Central memory CD4-positive, alpha-beta T cell (primary cell): ENCODE results near the gene TATDN2.
"Not testable (repeated sequence)": the region's sequence is repeated elsewhere in the genome, so short reads cannot be mapped to it uniquely, and the experiment has no call there.

Experiments used
- DNase-seq: peaks from one replicate; pipeline ENCODE4 v3.0.0; 2022

Gene TATDN2

DNA sequence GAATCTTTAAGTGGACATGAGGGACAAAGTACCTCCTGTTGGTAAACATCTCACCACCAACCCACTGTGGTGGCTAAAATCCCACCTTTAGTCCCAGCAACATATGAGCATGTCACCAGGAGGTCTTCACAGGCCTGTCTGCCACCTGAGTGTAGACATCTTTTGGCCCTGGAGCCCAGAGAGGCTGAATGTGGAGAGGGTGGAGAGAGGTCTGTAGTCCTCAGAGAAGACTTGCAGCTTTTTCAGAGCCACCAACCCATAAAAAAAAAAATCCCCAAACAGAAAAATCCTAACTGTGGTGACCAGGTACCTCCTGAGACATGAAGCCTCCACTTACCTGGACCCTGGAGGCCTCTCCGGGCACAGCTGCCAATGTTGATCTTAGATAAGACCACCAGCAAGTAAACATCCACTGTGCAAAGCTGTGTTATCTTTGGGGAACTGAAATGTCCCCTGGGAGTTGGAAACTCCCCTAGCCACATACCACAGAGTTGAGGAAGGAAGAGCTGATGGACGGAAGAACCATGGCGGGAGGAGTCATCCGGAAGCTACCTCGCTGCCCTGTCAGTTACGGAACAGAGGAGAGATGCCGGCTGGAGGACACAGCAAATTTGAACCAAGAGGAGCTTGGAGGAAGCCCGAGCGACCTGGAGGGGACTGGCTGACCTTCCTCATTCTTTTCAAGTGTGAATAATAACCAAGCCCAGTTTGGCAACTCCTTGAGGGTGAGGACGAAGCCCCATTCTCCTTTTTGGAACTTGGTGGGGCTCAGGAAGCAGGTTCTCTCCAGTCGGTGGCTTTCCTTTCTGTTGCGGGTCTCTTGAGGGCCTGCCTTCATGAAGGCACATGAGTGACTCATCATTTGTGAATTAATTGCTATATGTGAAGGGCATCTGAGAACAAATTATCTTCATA, 44.5 kb downstream of the TATDN2 start, which contains the start of gene GHRL:
TSS of gene GHRL (minus strand) at position 443 of the 915 bp plus-strand sequence. CDS start 2,767 bp downstream, outside the sequence.
- DNase-seq = no peak

DNA sequence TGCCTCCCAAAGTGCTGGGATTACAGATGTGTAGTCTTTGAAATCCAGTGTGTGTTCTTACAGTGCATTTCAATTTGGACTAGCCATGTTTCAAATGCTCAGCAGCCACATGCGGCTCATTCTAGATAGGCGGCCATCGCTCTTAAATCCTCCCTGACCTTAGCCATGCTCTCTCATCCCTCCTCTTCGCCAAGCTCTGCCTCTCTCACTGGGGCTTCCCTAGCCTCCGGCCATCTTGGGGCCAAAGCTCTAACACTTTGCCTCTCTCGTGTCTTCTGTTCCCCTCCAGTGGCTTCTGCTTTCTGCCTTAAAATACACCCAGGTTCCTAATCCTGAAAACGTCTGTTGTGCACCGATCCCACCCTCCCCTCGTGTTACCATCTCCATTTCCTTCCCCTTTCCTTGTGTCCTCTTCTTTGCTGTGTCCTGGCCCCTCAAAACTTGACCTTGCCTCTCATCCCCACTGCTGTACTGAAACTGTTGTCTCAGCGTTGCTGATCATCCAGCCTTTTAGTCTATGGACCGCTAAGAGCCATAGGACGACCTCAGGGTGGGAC, 45.8 kb downstream of the TATDN2 start:
- no peak for DNase-seq

DNA sequence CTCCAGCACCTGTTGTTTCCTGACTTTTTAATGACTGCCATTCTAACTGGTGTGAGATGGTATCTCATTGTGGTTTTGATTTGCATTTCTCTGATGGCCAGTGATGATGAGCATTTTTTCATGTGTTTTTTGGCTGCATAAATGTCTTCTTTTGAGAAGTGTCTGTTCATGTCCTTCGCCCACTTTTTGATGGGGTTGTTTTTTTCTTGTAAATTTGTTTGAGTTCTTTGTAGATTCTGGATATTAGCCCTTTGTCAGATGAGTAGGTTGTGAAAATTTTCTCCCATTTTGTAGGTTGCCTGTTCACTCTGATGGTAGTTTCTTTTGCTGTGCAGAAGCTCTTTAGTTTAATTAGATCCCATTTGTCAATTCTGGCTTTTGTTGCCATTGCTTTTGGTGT, 49.8 kb downstream of the TATDN2 start:
- DNase-seq = not testable (repeated sequence)

DNA sequence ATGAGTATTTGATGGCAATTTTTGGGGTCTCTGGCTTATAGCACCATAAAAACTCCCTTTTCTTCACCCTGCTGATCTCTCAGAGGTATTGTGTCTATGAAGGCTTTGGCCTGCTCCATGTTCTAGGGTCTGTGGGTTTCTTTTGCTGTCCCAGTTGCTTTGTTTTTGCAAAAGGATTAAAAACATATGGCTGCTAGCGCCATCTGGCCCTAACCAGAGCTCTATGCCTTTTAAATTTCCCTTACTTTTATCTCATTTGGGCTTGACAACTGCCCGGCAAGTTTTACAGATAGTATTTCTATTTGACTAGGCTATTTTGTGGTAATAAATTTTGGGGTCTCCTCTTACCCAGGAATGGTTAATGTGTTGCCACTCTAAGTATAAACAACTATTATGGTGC, 50.9 kb downstream of the TATDN2 start:
- no peak for DNase-seq

DNA sequence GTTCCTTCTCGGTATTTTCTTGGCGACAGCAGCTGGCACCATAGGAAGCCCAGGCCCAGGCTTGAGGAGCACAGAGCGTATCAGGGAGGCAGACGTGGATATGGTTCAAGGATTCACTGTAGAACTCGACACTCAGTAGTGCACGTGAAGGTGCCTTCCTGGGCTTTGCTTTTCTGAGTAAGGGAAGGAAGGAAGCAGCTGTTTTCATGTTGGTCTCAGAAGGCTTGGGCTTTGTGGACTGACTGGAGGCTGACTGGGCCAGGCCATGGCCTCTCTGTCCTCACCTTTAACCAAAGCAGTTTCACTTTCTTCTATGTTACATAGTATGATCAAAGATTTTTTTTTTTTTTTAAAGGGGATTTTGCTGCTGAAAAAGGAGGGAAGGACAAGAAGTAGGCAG, 51.4 kb downstream of the TATDN2 start:
- no peak for DNase-seq

DNA sequence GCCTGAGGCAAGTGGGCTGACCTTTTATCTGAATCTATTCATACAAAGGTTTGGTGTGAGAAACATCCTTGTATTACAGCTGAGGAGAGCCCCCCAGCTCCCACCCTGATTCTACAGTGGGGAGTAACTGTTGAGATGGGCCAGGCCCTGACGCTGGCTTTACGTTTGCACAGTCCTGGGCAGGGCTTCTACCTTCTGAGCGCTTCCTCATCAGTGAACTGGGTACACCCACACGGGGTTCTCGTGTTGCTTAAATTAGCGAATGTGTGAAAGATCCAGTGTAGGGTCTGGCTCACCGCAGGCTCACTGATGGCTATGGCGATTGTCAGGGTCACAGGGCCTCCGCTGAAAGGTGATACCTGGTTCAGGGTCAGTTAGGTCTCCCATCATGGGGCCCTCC, 51.8 kb downstream of the TATDN2 start:
- no peak for DNase-seq

DNA sequence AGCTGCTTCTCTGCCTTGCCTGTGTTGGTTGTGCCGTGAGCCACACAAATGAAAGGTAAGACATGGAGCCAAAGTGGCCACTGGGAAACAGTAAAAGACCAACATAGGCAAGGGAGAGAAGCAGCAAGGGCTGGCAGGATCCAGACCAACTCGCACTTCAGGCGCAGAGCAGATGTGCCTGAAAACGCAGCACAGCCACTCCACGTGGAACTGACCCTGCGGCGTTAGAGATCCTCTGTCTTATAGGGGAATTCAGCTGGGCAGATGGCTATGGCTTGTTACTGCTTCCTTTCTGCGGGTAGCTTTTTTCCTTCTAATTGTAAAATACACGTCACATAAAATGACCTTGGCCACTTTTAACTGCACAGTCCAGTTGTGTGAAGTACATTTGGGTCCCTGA, 54.8 kb downstream of the TATDN2 start:
- no peak for DNase-seq

DNA sequence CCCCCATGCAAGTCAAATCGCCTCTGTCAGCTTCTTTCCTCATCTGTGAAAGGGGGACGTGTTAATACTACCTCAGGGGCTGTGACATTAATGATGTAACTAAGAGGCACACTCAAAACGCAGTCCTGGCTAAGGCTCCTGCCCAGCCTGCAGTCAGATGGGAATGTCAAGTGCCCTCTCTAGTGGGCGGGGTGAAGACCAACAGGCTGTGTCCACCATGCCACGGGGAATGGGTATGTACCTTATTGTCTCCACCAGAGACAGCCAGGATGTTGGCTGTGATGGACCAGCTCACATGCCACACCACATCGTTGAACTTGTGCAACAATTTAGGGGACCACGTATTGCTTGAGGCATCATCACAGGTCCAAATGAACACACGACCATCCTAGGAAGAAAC, 55.5 kb downstream of the TATDN2 start:
- DNase-seq = no peak

DNA sequence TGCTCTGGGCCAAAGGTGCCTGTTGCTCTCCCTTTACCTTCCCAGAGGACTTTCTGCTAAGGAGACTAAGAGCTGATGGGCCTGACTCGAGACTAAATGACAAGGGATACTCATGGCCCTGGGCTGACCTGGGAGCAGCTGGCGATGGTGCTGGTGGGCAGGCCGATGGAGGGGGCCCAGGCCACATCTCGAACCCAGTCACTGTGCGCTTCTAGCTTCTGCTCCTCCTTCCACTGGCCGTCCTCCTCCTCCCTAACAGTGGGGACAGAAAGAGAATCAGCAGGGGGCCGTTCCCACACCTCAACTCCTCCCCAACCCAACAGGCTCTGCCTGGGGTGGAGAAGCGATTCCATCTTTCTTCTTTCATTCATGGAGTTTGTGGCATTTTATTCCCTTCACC, 56.6 kb downstream of the TATDN2 start:
- no peak for DNase-seq

DNA sequence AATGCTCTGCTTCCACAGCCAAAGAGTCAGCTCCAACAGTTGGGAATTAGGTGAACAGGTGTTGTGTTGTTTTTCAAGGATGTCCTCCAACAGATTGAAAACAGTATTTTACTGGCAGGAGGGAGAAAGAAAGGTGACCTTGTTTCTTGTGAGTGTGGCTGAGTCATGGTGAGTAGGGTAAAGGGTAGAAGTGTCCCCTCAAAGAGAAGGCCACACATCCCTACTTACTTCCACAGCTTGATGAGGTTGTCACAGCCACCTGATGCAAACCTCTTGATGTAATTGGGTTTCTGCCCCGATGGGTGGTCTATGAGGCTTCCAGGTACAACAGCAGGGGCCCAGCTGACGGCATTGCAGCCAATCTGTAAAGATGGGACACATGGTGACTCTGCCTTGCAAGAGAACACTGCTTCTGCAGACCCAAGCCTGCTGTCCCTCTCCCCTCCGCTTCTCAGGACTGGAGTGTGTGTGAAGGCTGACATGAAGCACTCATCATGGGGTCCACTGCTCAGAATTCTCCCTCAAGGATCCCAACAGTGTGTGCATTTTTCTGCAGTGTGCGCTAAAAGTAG, 57.2 kb downstream of the TATDN2 start:
- no peak for DNase-seq

DNA sequence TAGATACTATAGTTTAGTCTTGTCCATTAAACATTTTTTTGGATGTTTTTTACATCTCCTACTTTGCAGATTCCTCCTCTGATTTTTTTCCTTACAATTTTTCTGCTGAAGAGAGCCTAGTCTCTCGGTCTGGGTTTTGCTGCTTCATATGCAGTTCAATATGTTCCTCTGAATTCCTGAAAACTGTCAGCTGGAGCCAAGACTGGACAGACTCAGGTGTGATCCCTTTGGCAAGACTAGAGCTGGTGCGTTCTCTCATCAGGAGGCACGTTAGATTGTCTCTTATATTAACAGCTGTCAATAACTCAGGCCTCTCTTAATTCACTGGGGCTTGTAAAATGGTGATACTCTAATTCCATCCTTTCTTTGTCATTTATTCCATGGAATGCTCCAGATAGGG, 57.9 kb downstream of the TATDN2 start:
- no peak for DNase-seq

DNA sequence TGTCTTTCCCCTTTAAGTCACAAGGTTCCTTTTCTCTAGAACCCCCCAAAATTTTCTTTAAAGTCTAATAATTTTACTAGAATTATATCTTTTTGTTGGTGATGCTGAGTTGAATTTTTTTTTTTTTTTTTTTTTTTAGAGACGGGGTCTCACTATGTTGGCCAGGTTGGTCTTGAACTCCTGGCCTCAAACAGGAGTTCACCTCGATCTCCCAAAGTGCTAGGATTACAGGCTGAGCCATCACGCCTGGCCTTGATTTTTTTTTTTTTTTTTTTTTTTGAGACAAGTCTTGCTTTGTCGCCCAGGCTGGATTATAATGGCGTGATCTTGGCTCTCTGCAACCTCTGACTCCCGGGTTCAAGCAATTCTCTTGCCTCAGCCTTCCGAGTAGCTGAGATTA, 60.4 kb downstream of the TATDN2 start:
- no peak for DNase-seq

DNA sequence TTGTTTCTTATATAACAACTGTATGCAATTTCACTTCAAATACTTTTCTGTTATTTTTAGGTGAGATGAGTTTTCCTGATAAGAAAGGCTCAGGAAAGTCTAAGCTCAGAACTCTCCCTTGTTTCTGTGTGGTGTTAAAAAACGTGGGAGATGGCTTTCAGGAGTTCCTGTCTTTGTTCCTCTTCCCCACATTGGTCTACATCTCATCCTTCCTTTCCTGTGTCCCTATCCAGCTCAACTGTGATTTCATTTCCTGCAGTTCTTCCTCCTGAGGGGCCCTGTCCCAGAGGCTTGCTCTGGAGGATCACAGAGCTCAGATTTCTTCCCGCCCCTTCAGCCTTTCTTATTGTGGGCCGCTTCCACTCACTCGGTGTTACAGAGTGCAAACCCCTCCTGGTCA, 61.5 kb downstream of the TATDN2 start:
- no peak for DNase-seq

DNA sequence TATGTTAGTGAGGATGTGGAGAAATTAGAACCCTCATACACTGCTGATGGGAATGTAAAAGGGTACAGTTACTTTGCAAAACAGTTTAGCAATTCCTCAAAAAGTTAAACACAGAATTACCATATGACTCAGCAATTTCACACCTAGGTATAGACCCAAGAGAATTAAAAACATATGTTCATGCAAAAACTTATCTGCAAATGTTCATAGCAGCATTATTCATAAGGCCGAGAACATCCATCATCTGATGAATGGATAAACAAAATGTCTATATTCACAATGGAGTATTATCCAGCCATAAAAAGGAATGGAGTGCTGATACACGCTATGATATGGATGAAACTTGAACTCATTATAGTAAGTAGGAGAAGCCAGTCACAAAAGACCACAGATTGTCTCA, 62.3 kb downstream of the TATDN2 start:
- DNase-seq = no peak

DNA sequence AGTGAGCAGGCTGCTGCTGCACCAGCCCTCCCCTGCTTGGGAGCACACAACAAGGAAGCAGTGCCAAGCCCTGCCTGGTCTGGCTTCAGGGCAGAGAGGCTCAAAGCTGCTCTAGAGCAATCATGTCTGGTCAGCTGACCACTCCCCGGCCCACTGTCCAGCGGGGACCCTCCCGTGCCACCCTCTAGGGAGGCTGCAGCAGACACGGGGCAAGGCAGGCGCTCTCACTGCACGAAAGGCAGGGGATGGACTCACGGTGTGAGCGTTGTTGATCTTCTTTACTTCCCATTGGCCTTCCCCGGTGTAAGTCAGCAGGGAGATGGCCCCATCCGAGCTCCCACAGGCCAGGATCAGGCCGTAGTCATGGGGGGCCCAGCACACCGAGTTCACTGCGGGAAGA, 63.5 kb downstream of the TATDN2 start:
- DNase-seq = no peak

DNA sequence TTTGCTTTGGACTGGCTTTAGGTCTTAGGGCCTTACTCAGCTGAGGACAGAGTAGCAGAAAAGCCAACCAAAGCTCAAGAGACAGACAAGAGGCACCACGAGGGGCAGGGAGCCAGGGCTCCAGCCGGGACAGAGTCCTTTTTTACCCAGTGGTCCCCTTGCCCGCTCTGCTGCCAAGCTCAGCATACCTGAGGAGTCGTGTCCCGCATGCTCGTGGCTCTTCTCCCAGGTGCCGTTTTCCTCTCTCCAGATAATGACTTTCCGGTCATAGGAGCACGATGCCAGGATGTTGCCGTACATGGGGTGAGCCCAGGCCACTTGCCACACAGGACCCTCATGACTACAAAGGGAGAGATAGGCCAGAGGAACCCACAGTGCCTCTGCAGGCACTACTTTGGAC, 64.1 kb downstream of the TATDN2 start:
- no peak for DNase-seq

DNA sequence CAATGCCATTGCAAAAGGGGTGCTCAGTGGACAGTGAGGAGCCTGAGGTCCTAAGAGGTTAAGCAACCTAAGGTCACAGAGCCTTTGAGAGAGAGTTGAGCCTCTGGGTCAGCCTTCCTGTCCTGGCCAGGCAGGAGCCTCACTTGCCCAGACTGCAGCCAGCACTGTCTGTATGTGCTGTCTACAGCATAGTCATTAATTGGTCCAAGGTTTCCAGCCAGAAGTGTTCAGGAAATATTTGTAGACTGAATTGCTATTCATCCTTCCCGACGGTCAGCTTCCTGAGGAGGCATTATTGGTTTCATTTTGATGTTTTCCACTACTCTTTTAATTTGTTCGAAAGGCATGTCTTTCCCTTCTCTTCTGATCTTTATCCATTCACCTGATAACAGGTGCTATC, 64.6 kb downstream of the TATDN2 start:
- no peak for DNase-seq

DNA sequence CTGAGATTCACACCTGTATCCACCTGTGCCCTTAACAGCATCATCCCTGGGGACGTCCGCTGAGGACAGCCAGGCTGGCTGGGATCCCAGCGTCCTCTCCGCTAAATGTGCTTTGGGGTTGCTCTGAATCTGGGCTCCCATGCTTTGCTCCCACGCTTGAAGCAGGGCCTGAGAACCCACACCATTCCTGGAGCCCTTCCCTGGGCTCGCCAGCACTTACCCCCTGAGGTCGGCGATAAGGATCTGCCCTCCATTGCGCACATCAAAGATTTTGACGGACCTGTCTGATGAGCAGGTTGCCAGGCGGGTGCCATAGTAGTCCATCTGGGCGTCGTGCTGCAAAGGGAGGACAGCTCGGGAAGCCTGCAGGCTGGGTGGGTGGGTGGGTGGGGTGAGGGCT, 66.8 kb downstream of the TATDN2 start:
- no peak for DNase-seq

DNA sequence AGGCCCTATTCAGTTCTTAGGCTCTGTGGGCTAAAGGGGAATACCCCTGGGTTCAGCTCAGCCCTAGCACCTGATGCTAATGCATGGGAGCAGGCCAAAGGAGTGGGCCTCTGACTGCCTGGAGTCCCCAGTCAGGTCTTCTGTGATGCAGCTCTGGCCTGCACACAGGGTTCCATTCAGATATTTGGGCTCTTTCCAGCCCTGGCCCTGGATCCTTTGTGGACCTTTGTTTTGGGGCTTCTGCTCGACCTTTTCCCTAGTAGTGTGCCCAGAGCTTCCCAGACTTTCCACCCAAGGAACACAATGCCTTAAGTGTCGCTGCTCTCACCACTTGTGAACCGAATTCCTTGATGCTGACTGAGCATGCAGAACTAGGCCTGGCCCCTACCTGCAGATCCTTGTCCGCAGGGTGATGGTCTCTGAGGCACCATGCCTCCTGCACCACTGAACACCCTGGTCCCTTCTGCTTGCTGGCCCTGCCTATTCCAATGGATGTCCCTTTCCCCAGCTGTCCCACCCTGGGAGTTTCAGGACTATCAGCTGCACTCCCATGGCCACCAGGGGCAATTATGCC, 67.6 kb downstream of the TATDN2 start:
- no peak for DNase-seq

DNA sequence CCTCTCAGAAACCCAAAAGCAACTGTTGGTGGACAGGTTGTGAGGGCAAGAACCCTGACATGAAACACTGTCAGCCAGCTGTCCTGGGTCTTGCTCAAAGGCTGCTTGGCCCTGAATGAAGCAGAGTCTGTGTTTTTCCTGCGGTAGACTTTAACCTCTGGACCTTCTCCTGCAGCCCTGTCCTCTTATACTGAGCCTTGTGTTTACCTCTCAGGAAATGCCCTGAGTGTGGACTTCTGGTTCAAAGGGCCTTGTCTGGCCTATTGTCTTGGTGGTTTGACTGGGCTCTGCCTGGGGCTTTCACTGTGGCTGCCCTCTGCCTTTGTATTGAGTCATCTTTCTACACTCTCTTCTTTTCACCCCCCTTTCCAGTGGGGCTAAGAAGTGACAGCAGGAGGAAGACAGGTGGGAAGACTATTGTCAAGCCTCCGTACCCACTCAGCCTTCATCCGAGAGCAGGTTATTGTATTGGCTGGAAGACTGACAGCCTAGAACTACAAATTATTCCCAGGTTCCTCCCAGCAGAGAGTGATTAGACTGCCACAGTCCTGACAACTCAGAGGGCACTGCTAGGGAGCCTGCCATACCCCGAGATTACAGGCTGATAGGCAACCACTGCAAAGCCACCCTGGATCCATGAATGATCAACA, 69.2 kb downstream of the TATDN2 start:
- no peak for DNase-seq

DNA sequence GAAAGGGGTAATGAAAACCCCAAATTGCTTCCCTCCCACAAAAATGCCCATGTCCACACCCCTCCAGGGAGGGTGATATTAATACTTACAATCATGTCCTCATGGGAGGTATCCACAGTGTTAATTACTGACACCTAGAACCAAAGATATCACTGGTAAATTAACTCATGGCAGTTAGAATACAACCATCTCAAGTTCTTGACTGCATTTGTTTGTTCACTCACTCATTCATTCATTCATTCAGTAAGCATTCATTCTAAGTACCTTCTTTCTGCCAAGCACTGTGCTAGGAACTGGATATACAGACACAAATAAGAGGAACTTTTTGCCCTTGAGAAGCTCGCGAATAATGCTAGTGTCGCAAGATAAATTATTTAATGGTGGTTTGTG, 69.7 kb downstream of the TATDN2 start:
- DNase-seq = no peak

DNA sequence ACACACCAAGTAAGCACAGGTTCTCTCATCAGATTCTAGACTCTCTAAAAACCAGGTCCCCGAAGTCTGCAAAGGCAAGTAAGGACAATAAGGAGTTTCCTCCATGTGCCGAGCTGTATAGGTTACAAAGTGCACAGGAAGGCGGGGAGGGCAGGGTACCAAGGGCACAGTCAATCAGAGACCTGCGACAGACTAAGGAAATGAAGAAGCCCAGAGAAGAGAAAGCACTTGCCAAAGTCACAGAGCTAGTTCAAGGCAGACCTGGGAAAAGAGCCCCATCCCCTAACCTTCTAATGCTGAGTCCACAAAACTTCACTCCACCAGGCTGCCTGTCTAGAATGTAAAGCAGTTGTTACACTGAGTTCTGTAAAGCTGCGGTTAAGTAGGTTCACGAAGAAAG, 71.0 kb downstream of the TATDN2 start:
- DNase-seq = no peak

DNA sequence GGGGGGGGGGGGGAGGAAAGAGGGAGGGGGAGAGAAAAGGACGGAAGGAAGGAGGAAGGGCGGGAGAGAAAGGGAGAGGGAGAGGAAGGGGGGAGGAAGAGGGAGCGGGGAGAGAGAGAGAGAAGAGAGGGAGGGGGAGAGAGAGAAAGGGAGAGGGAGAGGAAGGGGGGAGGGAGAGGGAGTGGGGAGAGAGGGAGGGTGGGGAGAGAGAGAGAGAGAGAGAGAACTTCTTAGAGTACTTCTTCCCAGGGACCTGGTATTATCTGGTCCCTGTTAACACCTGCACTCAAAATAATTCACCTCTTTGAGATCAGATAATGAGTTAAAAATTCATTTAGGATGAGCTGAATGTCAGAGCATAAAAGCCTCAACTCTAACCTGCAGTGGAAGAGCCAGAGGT, 71.5 kb downstream of the TATDN2 start:
- DNase-seq = no peak
